HG03039 (cell line): Measurements from ENCODE around the gene TGFBR2.
"Not testable (repeated sequence)": the region's sequence is repeated elsewhere in the genome, so short reads cannot be mapped to it uniquely, and the experiment has no call there.

Experiments
- ATAC-seq: cut with Tn5 transposase; IDR thresholded peaks from one replicate; pipeline ENCODE4 v1.9.1; 2021; ENCODE audit warnings: mild to moderate bottlenecking, moderate library complexity; ENCODE audit not compliant: unreplicated experiment

TGFBR2 gene

DNA sequence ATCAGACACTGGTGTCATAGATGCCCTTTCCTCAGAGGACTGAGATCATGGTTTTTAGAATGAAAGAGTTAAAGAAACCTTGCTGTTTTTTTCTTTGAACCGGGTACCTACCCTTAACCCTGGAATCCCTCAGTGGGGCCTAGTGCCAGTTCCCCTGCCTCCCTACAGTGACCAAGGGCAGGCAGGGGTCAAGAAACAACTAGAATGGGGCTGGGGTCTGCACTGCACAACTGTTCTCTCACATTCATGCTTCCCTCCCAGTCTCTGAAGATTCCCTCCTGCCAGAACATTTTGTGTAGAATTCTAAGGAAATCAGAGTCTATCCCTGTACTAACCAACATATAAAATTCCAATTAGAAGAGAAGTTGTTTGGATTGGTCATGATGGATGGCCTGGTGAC lies 47.9 kb downstream of the TGFBR2 start:
- ATAC-seq = no peak

DNA sequence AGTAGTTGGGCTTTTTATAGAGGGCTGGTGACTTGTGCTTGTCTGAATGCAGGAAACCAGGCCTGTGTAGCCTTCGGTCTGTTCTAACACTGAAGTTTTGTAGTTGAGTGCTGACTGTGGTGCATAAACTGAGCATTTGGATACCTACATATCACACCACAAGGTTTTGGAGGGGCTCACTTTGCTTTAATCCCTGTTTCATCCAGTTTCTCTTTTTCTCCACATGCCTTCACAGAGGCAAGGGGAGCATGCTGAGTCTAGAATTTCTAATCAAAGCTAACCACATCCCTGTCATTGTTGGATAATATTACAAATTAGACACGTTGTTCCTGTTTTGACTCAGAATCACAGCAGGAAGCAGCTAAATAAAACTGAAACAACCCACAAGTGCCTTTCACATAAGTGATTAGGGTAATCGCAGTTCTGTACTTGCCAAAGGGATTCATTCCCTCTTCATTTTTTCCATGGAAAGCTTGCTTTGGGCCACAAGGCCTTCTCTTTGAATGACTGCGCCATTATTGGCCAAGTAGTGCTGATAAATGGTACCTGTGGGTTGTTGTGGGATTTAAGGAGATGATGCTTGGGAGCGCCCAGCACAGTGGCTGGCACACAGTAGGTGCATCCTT lies 48.9 kb downstream of the TGFBR2 start:
- no peak for ATAC-seq

GRCh38 chr3:30656624-30657141 lies 50.3 kb downstream of the TGFBR2 start:
- no peak for ATAC-seq

- peak; percentile 19 for ATAC-seq
Measured at GRCh38 chr3:30657914-30658313, 51.5 kb downstream of the TGFBR2 start.

DNA sequence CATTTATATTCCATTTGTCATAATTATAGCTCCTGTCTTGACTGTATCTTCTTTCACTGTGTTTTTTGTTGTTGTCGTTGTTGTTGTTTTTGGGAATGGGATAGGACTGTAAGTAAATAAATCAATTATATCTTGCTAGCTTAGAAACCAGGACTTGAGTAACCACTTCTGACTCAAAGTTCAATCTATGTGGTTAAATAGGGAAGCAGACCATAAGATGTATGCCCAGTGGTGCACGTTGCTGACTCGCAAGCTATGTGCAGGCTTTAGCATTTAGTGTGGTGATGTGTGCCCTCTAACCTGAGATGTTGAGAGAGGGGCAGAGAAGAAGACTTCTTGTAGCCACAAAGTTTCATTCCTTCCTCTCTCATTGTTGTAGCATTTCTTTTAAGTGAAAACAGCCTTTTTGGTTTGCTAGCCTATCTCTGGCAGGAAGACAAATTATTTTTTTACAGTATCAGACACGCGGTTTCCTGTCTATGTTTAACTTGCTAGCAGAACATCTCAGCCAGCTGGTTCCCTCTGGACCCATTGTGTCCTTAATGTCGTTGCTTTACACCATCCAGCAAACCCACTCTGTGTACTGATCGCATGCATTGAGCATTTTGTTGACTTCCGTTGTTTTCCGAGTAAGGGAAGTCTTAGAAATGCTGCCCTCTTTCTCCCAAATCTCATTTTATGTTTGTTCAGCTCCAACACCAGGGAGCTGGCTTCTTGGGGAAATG lies 52.1 kb downstream of the TGFBR2 start:
- ATAC-seq = peak; percentile 83

DNA sequence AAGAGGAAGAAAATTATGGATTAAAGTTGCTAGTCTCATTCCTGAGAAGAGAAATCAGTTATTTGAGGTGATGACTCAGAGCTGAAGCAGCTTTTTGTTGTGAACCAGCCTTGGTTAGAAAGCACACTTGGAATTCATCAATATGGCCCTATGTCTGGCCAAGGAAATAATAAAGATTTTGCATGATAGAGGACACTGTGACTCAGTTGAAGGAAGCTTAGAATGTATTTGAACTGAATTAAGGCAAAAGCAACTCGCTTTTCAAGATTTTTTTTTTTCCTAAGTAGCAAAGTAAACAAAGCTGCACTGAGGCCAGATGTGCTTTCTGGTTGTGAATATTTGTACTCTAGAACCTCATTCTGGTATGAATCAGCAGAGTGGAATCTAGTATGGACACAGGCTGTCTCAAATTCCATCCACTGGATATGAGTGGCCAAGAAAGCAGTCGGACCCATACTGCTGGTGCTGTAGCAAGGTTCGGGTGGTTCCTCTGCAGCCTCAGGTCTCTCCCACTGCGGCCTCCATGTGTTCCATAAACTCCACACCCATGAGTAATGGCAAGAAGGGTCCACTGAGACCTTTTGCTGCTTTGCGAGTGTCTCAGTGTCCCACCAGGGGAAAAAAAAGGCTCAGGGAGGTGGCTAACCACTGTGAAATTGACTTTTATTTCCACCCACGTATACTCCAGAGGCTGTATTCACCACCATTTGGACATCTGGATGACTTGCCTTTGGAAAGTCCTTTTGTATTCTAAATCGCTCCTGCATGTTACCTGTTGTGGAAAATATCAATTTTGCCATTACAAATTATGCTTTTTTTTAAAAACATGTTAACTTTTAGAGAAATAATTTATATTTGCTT lies 53.1 kb downstream of the TGFBR2 start:
- ATAC-seq = no peak

DNA sequence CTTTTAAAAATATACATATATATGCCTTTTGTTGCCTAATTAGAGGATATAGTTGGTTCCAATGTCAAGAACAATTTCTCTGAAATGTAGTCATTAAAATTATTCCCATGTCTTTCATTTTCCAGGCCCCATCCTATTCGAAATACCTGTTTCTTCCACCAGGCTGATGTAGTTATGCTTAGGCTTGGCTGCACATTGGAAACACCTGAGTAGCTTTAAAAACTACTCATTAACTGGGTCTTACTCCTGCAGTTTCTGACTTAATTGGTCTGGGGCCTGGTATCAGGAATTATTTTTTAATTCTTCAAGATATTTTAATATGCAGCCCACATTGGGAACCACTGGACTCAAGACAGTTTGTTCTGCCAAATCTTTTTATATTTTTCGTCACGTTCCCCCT lies 53.7 kb downstream of the TGFBR2 start:
- ATAC-seq = no peak

DNA sequence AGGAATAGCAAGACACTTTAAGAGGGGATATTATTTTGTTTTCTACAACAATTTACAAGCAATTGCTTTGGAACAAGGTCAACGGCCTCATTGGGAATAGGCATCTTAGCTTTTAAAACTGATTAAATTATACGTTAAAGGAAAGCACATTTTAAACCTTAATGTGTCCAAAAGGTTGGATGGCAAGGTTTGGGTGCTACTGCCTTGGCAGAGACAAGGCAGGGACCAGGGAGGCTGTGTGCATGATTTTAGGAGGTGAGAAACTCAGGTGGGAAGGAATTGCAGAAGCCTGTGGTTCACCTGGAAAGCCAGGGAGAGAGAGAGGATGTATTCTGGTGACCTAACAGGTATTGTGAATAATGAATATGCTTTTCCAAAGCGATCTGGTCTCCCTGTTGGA lies 54.3 kb downstream of the TGFBR2 start:
- no peak for ATAC-seq

DNA sequence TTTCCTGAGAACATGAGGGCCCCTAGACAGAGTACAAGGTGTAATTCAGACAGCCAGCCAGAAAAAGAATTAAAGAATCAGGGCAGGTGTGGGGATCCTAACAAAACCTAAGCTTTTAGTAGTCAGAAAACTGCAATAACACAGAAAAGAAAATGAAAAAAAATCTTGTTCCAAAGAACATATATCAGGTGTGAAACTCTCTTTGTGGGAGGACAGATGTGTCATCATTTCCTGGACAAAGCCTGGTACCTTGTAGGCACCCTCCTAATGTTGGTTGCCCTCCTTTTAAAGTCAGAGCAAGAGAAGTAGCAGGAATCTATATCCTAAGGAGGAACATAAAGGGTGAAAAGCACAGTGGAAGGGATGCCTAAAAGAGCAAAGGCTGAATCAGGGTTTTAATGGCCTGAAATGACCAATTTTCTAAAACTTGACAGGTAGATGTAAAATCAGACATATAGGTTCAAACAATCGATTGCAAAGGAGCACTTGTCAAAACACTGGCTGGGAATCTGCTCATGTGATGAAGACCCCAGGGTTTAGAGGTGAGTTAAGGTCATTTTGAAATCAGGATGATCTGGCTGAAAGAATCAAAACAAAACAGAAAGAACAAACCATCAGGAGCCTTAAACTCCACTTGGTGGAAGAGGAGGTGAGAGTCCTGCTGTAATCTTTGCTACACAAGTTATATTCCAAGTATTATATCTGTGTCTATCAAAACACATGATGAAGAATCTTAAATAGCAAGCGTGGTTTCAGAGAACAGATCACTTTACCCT lies 54.9 kb downstream of the TGFBR2 start:
- no peak for ATAC-seq

GRCh38 chr3:30662836-30663235 lies 56.4 kb downstream of the TGFBR2 start:
- no peak for ATAC-seq

GRCh38 chr3:30663533-30664241 lies 57.3 kb downstream of the TGFBR2 start:
- no peak for ATAC-seq

- no peak for ATAC-seq
Measured at GRCh38 chr3:30664459-30664858, 58.1 kb downstream of the TGFBR2 start.

GRCh38 chr3:30664884-30665283 lies 58.5 kb downstream of the TGFBR2 start:
- no peak for ATAC-seq

DNA sequence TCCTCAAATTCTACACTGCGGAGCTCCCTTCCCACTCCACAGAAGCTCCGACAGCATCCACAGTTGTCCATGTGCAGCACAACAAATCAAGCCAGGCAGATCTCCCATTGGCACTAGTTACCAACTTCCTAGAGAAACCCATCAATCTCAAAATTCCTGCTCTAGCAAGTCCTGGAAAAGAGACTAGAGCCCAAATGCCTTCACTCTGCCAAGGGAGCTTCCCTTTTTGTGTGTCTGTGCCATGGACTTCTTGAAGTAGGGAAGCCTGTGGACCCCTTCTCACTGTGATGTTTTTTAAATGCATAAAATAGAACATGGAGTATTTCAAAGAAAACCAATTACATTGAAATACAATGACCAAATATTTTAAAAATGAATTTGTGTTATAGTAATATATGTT lies 59.1 kb downstream of the TGFBR2 start:
- no peak for ATAC-seq

DNA sequence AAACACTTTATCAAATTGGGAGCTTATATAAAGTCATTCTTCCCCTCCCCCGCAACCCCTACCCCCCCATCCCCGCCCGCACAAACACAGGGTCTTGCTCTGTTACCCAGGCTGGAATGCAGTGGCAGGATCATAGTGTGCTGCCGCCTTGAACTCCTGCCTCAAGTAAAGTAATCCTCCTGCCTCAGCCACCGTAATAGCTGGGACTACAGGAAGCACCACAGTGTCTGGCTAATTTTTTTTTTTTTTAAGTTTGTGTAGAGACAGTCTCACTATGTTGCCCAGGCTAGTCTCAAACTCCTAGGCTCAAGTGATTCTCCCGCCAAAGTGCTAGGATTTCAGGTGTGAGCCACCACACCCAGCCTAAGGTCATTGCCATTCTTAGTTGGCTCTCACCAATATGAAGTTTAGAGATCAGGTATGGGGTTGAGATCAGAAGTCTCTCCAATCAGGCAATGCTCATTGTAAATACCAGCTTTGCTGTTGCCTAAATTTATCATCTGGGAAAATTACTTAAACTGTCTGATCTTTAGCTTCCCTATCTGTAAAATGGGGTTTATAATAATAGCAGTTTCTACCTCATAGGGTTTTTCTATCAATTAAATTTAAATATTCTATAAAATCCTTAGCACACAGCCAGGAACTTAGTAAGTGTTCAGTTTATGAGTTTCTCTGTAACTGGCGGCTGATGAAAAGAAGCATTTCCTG lies 60.3 kb downstream of the TGFBR2 start:
- ATAC-seq = no peak

DNA sequence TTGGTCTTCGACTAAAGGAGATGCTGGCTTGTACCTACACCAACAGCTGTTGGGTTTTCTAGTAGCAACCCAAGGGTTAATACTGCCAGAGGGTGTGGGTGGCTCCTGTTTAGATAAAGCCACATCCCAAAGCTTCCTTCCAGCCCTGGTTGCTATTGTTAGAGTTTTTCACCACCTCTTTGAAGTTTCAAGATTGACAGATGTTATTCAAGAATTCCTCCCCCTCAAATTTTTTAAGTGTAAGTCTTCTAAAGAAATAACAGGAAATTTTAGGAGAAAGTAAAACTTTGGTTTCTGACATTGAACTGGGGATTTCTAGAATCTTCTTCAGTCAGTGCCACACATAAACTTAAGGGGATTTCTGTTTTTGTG lies 60.9 kb downstream of the TGFBR2 start:
- no peak for ATAC-seq

GRCh38 chr3:30668051-30668609 lies 61.7 kb downstream of the TGFBR2 start:
- ATAC-seq = no peak

GRCh38 chr3:30669360-30669934 lies 63.0 kb downstream of the TGFBR2 start:
- ATAC-seq = not testable (repeated sequence)

GRCh38 chr3:30670292-30670691 lies 63.9 kb downstream of the TGFBR2 start:
- no peak for ATAC-seq
